ENCODE measurements around the gene KLF13. TPM values are rescaled to one million over a fixed set of nuclear protein-coding genes. Genes with fewer than 3 reads are reported as not detected.

Gene KLF13
- total and polyA plus RNA-seq, 2 donors (not counting 1 experiment from before 2014, with no cell fraction given), result 65.5 to 140 TPM

DNA sequence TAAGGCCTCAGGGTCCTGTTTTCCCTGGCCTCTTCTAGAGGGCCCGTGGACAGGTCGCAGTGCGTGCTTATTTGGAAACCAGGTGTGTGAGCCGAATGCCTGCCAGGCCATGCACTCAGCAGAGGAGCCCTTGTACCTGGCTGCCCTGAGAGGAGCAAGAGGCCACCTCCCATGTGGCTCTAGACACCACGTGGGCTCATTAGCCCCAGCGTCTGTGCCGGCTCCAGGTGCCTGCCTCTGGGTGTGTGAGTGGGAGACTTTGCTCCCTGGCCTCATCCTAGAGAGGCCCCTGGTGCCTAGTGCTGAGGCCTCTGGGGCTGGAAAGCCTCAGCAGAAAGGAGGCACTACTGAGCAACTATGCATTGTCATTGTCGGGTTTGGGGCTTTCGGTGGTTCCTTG, 50.4 kb downstream of the KLF13 start:
- H3K27me3 ChIP-seq (replicated peaks in 1 of 4; ENCODE audit: control extremely low read depth in 1 of 4, control insufficient read depth in 3 of 4, insufficient read depth in 4 of 4, low read length in 3 of 4), result no peaks in the 10 kb centered on the region
- intact Hi-C loops (cut with micrococcal nuclease), result no loop called here
- 92% methylated on average over 9 of the region's 9 CpGs for WGBS (ENCODE audit: insufficient coverage)
- no peak overlapping the region for H3K27ac Mint-ChIP-seq
- no peak overlapping the region for H3K27ac ChIP-seq (ENCODE audit: low read length in 2 of 2)
- H3K9me3 Mint-ChIP-seq (ENCODE audit: insufficient read depth), result no peaks in the 10 kb centered on the region
- H3K4me2 ChIP-seq (replicated peaks; ENCODE audit: low read depth, low read length, poor library complexity, severe bottlenecking), result no peak overlapping the region
- H2AFZ ChIP-seq (ENCODE audit: insufficient read depth, low read depth, low read length, poor library complexity, severe bottlenecking), result no peak overlapping the region
- POLR2A ChIA-PET, result no interaction called here
- H3K9ac ChIP-seq (ENCODE audit: low read length), result no peak overlapping the region
- H3K4me3 ChIP-seq (ENCODE audit: control extremely low read depth in 1 of 5, extremely low read depth in 1 of 5, insufficient read depth in 1 of 5, low read depth in 2 of 5, low read length in 4 of 5), result no peak overlapping the region
- CTCF ChIA-PET, result interaction anchor here (0.5 to 2.2 kb wide), 6 partner anchors 11 to 111 kb away, joined by 3 to 10 read pairs (median 3); no protein-coding TSS in a partner anchor
- DNase-seq, result no peak
- peaks cover 54% of the 10 kb centered on the region for H3K79me2 ChIP-seq (ENCODE audit: control insufficient read depth, insufficient read depth, low read length)
- TF ChIP-seq, protein P1, sequence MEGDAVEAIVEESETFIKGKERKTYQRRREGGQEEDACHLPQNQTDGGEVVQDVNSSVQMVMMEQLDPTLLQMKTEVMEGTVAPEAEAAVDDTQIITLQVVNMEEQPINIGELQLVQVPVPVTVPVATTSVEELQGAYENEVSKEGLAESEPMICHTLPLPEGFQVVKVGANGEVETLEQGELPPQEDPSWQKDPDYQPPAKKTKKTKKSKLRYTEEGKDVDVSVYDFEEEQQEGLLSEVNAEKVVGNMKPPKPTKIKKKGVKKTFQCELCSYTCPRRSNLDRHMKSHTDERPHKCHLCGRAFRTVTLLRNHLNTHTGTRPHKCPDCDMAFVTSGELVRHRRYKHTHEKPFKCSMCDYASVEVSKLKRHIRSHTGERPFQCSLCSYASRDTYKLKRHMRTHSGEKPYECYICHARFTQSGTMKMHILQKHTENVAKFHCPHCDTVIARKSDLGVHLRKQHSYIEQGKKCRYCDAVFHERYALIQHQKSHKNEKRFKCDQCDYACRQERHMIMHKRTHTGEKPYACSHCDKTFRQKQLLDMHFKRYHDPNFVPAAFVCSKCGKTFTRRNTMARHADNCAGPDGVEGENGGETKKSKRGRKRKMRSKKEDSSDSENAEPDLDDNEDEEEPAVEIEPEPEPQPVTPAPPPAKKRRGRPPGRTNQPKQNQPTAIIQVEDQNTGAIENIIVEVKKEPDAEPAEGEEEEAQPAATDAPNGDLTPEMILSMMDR (IDR thresholded peaks at IDR 0.05), result no peak
- no peak for TF ChIP-seq EZH2 (IDR thresholded peaks at IDR 0.05; ENCODE audit: borderline replicate concordance, insufficient read depth, low read depth, low read length, poor library complexity, severe bottlenecking)
- peaks cover 52% of the 10 kb centered on the region for H3K4me1 Mint-ChIP-seq
- H3K27me3 Mint-ChIP-seq, result no peaks in the 10 kb centered on the region
- peaks cover 0 to 8% (median 0%) of the 10 kb centered on the region in 3 donors for H3K9me3 ChIP-seq (ENCODE audit: control extremely low read depth in 1 of 3, control insufficient read depth in 2 of 3, insufficient read depth in 1 of 3, low read length in 2 of 3)
- ATAC-seq (ENCODE audit: low read depth), result no peak
- peaks cover 1 to 74% of the 10 kb centered on the region in 2 experiments for H3K36me3 ChIP-seq (replicated peaks in 1 of 2; ENCODE audit: control extremely low read depth in 1 of 2, control insufficient read depth in 1 of 2, extremely low read depth in 1 of 2, insufficient read depth in 2 of 2, low read length in 1 of 2)
- H3K4me3 Mint-ChIP-seq, result no peak overlapping the region
- H4K20me1 ChIP-seq (ENCODE audit: control insufficient read depth, insufficient read depth, low read length, poor library complexity, severe bottlenecking), result peaks cover 78% of the 10 kb centered on the region
- peaks cover 21 to 28% of the 10 kb centered on the region in 2 donors for H3K4me1 ChIP-seq (ENCODE audit: control insufficient read depth in 2 of 2, insufficient read depth in 2 of 2, low read length in 2 of 2)

DNA sequence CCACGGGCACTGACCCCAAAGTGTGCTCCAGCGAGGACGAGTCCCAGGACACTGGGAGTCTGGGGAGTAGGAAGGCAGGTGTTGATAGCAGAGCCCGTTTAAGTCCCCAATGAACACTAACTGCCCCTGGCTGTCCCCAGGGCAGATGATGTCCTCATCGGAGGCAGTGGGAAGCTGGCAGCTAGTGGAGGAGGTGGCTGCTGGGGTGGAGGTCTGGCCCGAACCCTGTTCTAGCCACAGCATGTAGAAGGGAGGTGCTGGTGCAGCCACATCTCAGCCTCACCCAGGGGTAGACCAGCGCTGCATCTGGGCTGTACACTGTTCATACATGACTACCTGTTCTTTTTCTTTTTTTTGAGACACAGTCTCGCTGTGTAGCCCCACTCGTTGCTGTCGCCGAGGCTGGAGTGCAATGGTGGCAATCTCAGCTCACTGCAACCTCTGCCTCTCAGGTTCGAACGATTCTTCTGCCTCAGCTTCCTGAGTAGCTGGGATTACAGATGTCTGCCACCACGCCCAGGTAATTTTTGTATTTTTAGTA, 51.8 kb downstream of the KLF13 start:
- intact Hi-C loops (cut with micrococcal nuclease), result loop anchor here (2.0 kb wide), 1 partner anchor 14 kb away; no protein-coding TSS in a partner anchor
- Mint-ChIP-seq H3K4me1 (peaks cover 46% of the 10 kb centered on the region), H3K27me3 (no peaks in the 10 kb centered on the region), H3K4me3 (no peak overlapping the region), H3K27ac (peak overlapping the region; percentile 67), H3K9me3 (ENCODE audit: insufficient read depth) (no peaks in the 10 kb centered on the region)
- WGBS (ENCODE audit: insufficient coverage), result 63% methylated on average over 8 of the region's 14 CpGs
- H3K36me3 ChIP-seq (replicated peaks in 1 of 2; ENCODE audit: control extremely low read depth in 1 of 2, control insufficient read depth in 1 of 2, extremely low read depth in 1 of 2, insufficient read depth in 2 of 2, low read length in 1 of 2), result peaks cover 3 to 61% of the 10 kb centered on the region in 2 experiments
- ChIA-PET POLR2A (interaction anchor here (0.6 to 1.3 kb wide), 3 partner anchors 30 to 66 kb away, joined by 3 to 4 read pairs (median 3); partner anchors contain the start of gene KLF13), CTCF (interaction anchor here (0.7 to 2.2 kb wide), 7 partner anchors 11 to 163 kb away, joined by 3 to 10 read pairs (median 4); no protein-coding TSS in a partner anchor)
- H4K20me1 ChIP-seq (ENCODE audit: control insufficient read depth, insufficient read depth, low read length, poor library complexity, severe bottlenecking), result peaks cover 64% of the 10 kb centered on the region
- H3K79me2 ChIP-seq (ENCODE audit: control insufficient read depth, insufficient read depth, low read length), result peaks cover 40% of the 10 kb centered on the region
- peaks cover 21 to 28% of the 10 kb centered on the region in 2 donors for H3K4me1 ChIP-seq (ENCODE audit: control insufficient read depth in 2 of 2, insufficient read depth in 2 of 2, low read length in 2 of 2)
- no peak overlapping the region for H3K9ac ChIP-seq (ENCODE audit: low read length)
- H3K9me3 ChIP-seq (ENCODE audit: control extremely low read depth in 1 of 3, control insufficient read depth in 2 of 3, insufficient read depth in 1 of 3, low read length in 2 of 3), result peaks cover 0 to 8% (median 0%) of the 10 kb centered on the region in 3 donors
- H3K27ac ChIP-seq (ENCODE audit: low read length in 2 of 2), result peak overlapping the region in 1 of 2 donors; percentile 56
- TF ChIP-seq EZH2 (IDR thresholded peaks at IDR 0.05; ENCODE audit: borderline replicate concordance, insufficient read depth, low read depth, low read length, poor library complexity, severe bottlenecking), result no peak
- TF ChIP-seq, protein P1 (IDR thresholded peaks at IDR 0.05), result no peak
- H2AFZ ChIP-seq (ENCODE audit: insufficient read depth, low read depth, low read length, poor library complexity, severe bottlenecking), result no peak overlapping the region
- no peaks in the 10 kb centered on the region for H3K27me3 ChIP-seq (replicated peaks in 1 of 4; ENCODE audit: control extremely low read depth in 1 of 4, control insufficient read depth in 3 of 4, insufficient read depth in 4 of 4, low read length in 3 of 4)
- DNase-seq (no peak), ATAC-seq (ENCODE audit: low read depth) (no peak)
- no peak overlapping the region for H3K4me2 ChIP-seq (replicated peaks; ENCODE audit: low read depth, low read length, poor library complexity, severe bottlenecking)
- H3K4me3 ChIP-seq (ENCODE audit: control extremely low read depth in 1 of 5, extremely low read depth in 1 of 5, insufficient read depth in 1 of 5, low read depth in 2 of 5, low read length in 4 of 5), result no peak overlapping the region

Measured in B cell (primary cell).